ENCODE data around the gene LRBA.

DNA sequence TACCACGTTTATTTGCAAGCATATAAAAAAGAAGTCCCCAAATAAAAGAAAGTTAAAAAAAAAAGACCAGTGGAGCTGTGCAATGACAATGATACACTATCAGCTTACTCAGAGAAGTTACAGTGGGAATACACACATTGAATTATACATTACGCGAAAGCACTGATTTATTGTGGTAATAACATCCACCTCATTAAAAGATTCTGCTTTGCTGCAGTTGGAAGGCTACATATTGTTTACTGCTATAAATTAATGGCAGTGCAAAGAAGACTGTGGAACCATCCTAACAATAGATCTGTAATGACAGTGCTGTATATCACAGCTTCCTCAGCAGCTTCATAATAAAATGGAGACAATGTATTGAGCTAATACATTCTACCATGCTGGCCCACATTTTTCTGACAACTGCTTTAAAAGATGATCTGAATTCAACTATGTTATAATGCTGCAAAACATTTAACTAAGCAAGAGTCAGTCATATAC, 575.6 kb downstream of the LRBA start:
- TF ChIP-seq CTCF (conservative IDR thresholded peaks at IDR 0.05), result no peak
- no peak for TF ChIP-seq EZH2 (IDR thresholded peaks at IDR 0.05; ENCODE audit: low read depth)

Measured in PC-9 (cell line).